ENCODE data around the gene PRR9.
A peak's percentile ranks its signal among the peaks of the same experiment; 100 is the strongest.
"Not testable (repeated sequence)": the region's sequence is repeated elsewhere in the genome, so short reads cannot be mapped to it uniquely, and the experiment has no call there.

PRR9 gene

DNA sequence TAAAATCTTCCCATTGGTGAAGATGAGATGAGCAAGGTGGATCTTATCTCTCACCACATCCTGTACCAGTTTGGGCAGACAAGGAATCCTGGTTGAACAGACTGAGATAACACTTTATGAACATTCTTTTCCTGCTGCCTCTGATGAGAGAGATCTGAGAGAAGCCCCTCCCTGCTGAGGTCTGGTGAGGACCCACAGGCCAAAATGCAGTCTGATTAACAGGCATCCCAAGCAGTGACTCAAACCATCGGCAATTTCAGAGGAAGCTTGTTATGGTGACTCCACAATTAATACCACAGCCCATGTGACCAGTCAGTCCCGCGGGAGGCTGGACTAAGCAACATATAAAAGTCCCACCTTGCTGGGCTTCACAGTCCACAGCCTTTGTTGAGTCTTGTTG is at the start of gene PRR9:
TSS of gene PRR9 (plus strand) at position 373 of the 400 bp plus-strand sequence. CDS start 561 bp downstream, outside the sequence.
- no peak for DNase-seq (ENCODE audit: low read depth)

GRCh38 chr1:153168686-153169085 is 48.7 kb upstream of the PRR9 start:
- peak; percentile 42 for DNase-seq (ENCODE audit: low read depth)

DNA sequence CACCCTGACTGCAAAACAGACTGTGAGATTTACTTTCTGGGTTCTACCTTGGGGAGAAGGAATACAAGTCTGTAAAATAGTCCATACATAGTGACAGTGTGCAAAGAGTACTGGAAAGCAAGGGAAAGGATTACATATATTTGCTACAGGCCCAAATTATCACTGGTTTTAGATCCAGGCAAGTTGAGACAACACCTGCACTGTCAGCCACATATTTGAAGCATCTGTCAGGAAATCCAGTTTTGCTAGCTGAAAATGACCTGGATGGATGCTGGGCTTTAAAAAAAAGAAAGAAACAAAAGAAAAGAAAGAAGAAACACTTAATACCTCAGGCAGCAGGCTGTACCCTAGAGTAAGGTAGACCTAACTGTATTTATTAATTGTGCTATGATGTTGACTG is 42.8 kb upstream of the PRR9 start:
- DNase-seq (ENCODE audit: low read depth), result no peak

DNA sequence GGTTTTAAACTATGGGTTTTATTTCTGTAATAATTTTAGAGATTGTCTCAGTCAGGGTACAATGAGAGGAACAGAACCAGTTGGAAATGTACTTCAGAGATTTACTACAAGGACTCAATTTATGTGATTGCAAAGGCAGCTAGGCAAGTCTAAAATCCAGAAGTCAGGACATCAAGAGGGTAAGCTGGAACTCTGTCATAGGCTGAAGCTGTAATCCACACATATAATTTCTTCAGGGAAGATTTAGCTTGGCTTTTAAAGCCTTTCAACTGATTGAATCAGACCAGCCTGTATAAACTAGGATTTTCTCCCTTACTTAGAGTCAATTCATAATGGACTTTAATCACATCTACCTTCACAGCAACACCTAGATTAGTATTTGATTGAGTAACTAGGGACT is 38.5 kb upstream of the PRR9 start:
- DNase-seq (ENCODE audit: low read depth), result no peak

DNA sequence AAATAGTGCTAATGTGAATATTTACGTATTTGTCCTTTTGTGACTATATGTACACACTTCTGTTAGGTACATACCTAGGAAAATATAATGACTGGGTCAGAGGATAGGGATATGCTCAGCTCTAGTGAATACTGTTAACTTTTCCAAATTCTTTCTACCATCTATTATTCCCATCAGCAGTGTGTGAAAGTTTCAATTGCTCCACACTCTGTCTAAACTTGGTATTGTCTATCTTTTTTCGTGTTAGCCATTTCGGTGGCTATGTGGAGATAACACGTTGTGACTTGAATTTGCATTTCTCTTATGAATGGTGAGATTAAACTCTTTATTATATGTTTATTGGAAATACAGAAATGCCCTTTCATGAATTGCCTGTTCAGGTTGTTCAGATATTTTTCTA is 36.8 kb upstream of the PRR9 start:
- no peak for DNase-seq (ENCODE audit: low read depth)

GRCh38 chr1:153188301-153188700 is 29.1 kb upstream of the PRR9 start:
- peak; percentile 15 for DNase-seq (ENCODE audit: low read depth)

- DNase-seq (ENCODE audit: low read depth), result no peak
These were observed 27.0 kb upstream of the PRR9 start for GRCh38 chr1:153190373-153190772.

GRCh38 chr1:153192697-153193096 is 24.7 kb upstream of the PRR9 start:
- DNase-seq (ENCODE audit: low read depth), result no peak

GRCh38 chr1:153194331-153195050 is 22.9 kb upstream of the PRR9 start:
- no peak for DNase-seq (ENCODE audit: low read depth)

DNA sequence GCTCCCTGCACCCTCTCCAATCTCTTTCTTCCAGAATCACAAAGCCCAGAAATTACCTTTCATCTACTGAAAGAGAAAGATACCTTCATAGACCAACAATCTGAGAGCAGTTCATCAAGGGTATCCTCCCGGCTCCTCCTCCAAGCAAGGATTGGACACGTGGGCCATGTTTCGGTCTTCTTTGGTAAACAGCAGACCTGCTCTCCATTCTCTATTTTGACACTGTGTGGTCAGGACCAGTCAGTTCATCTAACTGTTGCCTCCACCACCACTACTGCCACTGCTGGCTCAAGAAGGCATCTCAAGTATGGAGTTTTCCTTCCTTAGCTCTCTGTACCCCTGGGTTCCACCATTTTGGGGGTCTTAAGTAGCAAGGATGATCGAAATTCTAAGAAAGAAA is 22.2 kb upstream of the PRR9 start:
- no peak for DNase-seq (ENCODE audit: low read depth)

- DNase-seq (ENCODE audit: low read depth), result no peak
These were observed 15.4 kb upstream of the PRR9 start for GRCh38 chr1:153202006-153202405.

DNA sequence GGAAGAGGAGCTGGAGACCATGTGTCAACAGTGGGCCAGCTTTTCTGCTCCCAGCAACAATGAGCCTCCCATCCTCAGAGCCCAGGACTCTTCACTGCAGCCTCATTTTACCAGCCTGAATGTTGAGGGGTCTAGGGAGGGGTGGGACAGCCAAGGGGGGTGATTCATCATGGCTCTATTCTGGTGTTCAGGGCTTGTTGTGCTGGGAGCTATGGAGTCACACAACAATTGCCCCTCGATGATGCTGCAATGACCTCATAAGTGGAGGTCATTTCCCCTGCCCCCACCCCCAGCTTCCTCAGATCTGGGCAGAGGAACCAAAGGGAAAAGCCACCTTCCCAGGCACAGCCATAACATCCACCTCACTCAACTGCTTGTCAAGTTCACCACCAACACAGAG is 14.3 kb upstream of the PRR9 start, which contains the start of gene LELP1:
TSS of gene LELP1 (plus strand) at position 301 of the 400 bp plus-strand sequence. CDS start 1,278 bp downstream, outside the sequence.
- no peak for DNase-seq (ENCODE audit: low read depth)

- no peak for DNase-seq (ENCODE audit: low read depth)
These were observed 10.8 kb upstream of the PRR9 start for GRCh38 chr1:153206631-153207030.

DNA sequence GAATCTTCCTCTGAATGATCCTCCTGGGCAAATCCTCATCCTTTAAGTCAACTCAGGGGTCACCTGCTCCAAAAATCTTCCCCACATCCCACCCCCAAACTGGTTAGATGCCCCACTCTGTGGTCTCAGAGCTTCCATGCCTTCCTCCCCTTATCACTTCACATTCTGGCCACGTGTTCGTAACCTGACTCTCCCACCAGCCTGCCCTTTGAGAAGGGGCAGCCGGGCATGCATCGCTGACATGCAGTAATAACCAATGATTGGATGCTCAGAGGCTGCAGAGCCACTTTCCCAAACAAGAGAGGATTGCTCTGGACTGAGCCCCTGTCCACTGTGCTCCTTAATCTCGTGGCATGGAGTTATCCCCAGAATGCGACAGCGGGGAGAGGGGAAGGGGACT is 7.2 kb upstream of the PRR9 start:
- no peak for DNase-seq (ENCODE audit: low read depth)

DNA sequence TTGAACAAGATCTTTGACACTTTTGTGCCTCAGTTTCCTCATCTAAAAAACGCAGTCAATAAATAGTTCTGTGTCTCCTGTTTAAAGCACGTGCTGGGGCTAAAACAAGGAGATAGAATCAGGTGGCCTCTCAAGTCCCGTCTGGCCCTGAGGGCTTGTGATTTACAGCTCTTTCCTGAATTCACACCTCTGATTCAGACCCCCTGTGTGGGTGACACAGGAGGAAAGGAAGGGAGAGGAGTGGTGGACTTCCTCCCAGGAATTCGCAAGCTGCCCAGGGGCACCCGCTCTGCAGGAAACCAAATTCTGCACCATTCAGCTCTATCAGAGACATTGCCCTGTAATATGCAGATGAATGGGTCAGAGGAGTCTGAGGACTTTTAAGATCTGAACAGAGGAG is 5.2 kb upstream of the PRR9 start:
- DNase-seq (ENCODE audit: low read depth), result no peak

DNA sequence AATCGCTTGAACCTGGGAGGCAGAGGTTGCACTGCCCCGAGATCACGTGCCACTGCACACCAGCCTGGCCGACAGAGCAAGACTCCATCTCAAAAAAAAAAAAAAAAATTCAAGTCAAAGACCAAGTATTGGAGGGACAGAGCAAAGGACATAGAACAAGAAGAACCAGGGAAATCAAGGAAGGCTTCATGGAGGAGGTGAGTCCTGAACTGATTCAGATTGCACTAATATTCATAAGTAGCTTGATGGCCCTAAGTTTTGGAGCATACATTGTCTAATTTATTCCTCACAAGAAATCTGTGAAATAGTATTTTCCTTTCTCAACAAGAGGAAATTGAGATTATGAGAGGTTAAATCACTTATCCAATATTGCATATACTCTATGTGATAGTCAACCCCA is 3.9 kb upstream of the PRR9 start:
- DNase-seq (ENCODE audit: low read depth), result no peak

GRCh38 chr1:153217744-153218416 is 496 bp downstream of the PRR9 start:
- no peak for DNase-seq (ENCODE audit: low read depth)

GRCh38 chr1:153220606-153221303 is 3.4 kb downstream of the PRR9 start:
- no peak for DNase-seq (ENCODE audit: low read depth)

GRCh38 chr1:153223040-153223891 is 5.9 kb downstream of the PRR9 start:
- not testable (repeated sequence) for DNase-seq (ENCODE audit: low read depth)

DNA sequence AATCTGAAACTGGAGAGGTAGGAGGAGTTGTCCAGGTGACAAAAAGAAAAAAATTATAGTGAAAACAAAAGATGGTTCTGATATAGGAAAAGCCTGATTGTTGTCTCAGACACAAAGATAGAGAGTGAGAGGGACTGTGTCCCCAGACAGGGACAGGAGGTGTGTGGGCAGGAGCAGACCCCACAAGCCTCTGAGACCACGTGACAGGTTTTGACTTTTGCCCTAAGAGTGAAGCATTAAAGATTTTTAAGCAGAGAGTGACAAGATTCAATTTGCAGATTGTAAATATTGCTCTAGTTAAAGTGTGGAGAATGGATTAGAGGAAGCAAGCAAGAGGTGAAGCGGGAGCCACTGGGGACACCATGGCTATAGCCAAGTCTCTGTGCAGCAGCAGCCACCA is 10.4 kb downstream of the PRR9 start:
- no peak for DNase-seq (ENCODE audit: low read depth)

DNA sequence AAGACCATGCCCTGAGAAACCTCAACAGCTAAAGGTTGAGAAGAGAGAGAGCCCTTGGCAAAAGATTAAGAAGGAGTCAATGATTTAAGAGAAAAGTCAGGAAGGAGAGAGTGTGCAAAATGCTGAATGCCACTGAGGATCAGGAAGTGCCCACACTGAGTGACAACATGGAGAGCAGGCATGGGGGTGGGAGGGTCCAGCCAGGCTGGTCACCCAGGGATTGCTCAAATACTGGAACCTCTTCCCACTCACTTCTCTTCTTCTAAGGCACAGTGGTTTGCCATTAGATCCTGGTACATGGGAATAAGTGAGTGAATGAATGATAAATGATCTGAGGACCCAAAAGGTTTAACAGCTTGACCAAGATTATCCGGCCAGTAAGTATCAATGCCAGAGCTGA is 11.1 kb downstream of the PRR9 start:
- DNase-seq (ENCODE audit: low read depth), result no peak

Measured in HS-27A (cell line).